NCI-H2081 treated with DMSO at 0.1 percent for 48 hours (cell line): ENCODE results near the gene GPC3.
"Not testable (repeated sequence)": the region's sequence is repeated elsewhere in the genome, so short reads cannot be mapped to it uniquely, and the experiment has no call there.

Experiments
- DNase-seq: peaks from one replicate; lab custom pipeline; 2025; lab: John Stamatoyannopoulos, UW

Gene GPC3

GRCh38 chrX:133985164-133985966 is at the start of gene GPC3:
GPC3 (minus strand) TSS chrX:133985594.
- no peak for DNase-seq

GRCh38 chrX:134032441-134032840 is 47.0 kb upstream of the GPC3 start:
- no peak for DNase-seq

GRCh38 chrX:134026565-134027311 is 41.3 kb upstream of the GPC3 start:
- no peak for DNase-seq

GRCh38 chrX:134025986-134026545 is 40.7 kb upstream of the GPC3 start:
- DNase-seq = no peak

- no peak for DNase-seq
These were observed 39.4 kb upstream of the GPC3 start for GRCh38 chrX:134024686-134025377.

- no peak for DNase-seq
These were observed 38.5 kb upstream of the GPC3 start for GRCh38 chrX:134023851-134024281.

GRCh38 chrX:134020910-134021309 is 35.5 kb upstream of the GPC3 start:
- no peak for DNase-seq

- DNase-seq = no peak
These were observed 34.3 kb upstream of the GPC3 start for GRCh38 chrX:134019567-134020206.

GRCh38 chrX:134016309-134016708 is 30.9 kb upstream of the GPC3 start:
- not testable (repeated sequence) for DNase-seq

- DNase-seq = not testable (repeated sequence)
These were observed 30.1 kb upstream of the GPC3 start for GRCh38 chrX:134015510-134015909.

- no peak for DNase-seq
These were observed 28.1 kb upstream of the GPC3 start for GRCh38 chrX:134013524-134013923.

GRCh38 chrX:134013092-134013497 is 27.7 kb upstream of the GPC3 start:
- no peak for DNase-seq

GRCh38 chrX:134010690-134011089 is 25.3 kb upstream of the GPC3 start:
- no peak for DNase-seq

GRCh38 chrX:134007716-134008115 is 22.3 kb upstream of the GPC3 start:
- DNase-seq = no peak

- no peak for DNase-seq
These were observed 21.2 kb upstream of the GPC3 start for GRCh38 chrX:134006484-134007161.

- DNase-seq = no peak
These were observed 18.7 kb upstream of the GPC3 start for GRCh38 chrX:134004084-134004483.

GRCh38 chrX:134002921-134003615 is 17.7 kb upstream of the GPC3 start:
- DNase-seq = no peak

- DNase-seq = no peak
These were observed 15.2 kb upstream of the GPC3 start for GRCh38 chrX:134000260-134001245.

GRCh38 chrX:133999031-133999705 is 13.8 kb upstream of the GPC3 start:
- DNase-seq = no peak
